HG03565 (cell line): ENCODE measurements around the gene KLHL22.
"Not testable (repeated sequence)": the region's sequence is repeated elsewhere in the genome, so short reads cannot be mapped to it uniquely, and the experiment has no call there.

Source experiments
- ATAC-seq: cut with Tn5 transposase; IDR thresholded peaks from one replicate; pipeline ENCODE4 v1.9.1; 2021; ENCODE audit warnings: mild to moderate bottlenecking, moderate library complexity; ENCODE audit not compliant: unreplicated experiment

Gene KLHL22, protein sequence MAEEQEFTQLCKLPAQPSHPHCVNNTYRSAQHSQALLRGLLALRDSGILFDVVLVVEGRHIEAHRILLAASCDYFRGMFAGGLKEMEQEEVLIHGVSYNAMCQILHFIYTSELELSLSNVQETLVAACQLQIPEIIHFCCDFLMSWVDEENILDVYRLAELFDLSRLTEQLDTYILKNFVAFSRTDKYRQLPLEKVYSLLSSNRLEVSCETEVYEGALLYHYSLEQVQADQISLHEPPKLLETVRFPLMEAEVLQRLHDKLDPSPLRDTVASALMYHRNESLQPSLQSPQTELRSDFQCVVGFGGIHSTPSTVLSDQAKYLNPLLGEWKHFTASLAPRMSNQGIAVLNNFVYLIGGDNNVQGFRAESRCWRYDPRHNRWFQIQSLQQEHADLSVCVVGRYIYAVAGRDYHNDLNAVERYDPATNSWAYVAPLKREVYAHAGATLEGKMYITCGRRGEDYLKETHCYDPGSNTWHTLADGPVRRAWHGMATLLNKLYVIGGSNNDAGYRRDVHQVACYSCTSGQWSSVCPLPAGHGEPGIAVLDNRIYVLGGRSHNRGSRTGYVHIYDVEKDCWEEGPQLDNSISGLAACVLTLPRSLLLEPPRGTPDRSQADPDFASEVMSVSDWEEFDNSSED

DNA sequence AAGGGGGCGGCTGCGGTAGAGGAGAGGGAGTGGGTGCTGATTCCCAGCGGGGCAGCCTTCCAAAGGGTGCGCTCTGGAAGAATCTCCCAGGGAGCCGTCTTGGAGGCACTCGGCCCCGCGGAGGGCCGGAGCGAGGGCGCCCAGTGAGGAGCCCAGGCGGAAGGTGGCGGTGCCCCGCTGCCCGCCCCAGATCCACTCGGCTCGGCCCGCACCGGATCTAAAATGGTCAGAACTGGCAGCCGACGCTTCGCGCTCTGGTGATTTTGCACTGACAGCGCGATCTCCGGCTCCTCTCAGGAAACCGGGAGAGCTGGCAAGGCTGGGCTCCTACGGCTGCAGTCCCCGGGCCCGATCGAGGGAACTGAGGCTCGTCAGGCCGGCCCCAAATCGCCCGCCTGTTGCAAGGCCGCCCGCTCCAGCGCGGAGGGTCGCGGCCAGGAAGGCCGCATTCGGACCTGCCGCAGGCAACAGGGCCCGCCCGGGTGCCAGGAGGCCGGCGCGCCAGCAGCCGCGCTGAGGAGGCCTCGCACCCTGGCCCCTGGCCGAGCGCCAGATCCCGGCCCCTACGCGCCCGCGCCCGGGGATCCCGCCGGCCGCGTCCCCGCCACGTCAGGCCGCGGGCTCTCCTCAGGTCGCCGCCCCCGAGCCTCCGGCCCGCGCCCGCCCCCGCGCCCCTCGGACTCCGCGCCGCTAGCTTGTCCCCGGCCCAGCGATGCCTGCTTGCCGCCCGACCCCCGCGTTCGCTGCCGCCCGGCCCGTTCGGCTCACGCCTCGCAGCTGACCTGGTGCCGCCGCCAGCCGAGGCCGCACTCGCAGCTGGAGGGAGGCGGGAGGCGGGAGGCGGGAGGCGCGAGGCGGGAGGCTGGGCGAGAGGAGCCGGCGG, at the start of gene KLHL22:
TSS of gene KLHL22 (minus strand) at position 818 of the 883 bp plus-strand sequence. CDS start 6,584 bp downstream, outside the sequence.
- ATAC-seq, result peak; percentile 4

DNA sequence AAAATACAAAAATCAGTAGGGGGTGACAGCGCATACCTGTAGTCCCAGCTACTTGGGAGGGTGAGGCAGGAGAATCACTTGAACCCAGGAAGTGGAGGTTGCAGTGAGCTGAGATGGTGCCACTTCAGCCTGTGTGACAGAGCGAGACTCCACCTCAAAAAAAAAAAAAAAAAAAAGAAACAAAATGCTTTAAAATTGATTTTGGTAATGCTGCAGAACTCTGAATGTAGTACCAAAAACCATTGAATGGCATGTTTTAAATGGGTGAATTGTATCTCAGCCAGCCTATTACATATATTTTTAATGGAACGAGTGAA, 49.7 kb upstream of the KLHL22 start:
- ATAC-seq, result not testable (repeated sequence)

DNA sequence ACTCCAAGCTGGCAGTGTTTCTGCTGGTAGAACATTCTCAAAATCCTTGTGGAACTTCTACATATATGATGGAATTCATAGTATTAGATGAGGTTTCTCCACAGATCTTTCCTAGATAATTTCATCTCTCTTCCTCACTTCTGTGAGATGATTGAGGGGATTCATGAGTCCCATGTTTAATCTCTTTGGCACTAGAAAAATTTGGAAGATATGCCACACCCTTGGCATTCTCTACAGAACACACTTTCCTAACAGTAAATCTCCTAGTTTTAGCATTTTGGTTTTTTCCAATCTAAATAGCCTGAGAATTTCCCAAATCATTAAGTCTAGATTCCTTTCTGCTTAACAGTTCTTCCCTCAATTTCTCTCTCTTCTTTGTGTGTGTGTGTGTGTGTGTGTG, 47.1 kb upstream of the KLHL22 start:
- ATAC-seq, result no peak

DNA sequence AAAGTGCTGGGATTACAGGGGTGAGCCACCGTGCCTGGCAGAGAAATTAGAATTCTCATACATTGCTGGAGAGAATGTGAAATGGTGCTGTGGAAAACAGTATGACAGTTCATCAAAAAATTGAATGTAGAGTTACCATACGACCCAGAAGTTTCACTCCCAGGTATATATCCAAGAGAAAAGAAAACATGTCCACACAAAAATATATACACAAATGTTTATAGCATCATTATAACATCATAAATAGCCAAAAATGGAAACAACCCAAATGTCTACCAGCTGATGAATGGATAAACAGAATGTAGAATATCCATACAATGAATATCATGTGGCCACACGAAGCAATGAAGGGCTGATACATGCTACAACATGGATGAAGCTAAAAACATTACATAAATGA, 46.5 kb upstream of the KLHL22 start:
- ATAC-seq, result no peak

DNA sequence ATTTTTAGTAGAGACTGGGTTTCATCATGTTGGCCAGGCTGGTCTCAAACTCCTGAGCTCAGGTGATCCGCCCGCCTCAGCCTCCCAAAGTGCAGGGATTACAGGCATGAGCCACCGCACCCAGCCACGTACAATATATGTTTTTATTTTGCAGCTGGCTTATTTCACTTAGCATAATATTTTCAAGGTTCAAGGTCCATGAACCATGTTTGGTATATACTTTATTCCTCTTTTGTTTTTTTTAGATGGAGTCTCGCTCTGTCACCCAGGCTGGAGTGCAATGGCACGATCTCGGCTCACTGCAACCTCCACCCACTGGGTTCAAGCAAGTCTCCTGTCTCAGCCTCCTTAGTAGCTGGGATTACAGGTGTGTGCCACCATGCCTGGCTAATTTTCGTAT, 43.3 kb upstream of the KLHL22 start:
- ATAC-seq, result not testable (repeated sequence)

DNA sequence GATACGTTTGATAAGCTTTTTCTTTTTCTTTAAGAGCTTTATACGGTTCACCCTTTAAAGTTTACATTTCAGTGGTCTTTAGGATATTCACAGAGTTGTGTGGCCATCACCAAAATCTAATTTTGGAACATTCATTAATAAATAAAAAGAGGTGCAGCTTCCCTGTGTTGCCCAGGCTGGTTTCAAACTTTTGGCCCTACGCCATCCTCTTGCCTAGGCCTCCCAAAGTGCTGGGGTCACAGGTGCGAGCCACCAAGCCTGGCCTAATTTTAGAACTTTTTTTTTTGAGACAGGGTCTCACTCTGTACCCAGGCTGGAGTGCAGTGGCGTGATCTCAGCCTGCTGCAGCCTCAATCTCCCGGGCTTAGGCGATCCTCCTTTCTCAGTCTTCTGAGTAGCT, 42.4 kb upstream of the KLHL22 start:
- no peak for ATAC-seq

DNA sequence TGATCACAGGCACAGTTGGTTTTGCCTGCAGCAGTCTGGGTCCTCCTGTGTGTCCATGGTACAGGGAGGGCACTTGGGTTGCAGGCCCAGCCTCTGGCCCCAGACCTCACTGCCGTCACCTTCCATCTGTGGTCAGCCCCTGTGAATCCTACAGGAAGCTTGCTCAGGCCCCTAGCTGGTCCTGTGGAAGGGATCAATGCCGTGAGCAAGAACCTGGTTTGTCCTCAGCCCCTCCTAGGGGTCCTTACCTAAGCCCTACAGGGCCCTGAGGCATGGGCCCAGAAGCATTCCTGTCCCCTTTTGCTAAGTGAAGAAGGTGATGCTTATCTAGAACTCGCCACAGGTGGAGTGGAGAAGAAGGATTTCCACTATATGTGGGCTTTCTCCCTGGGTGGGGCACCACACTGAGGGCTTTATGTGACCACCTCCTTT, 41.7 kb upstream of the KLHL22 start:
- ATAC-seq, result no peak

DNA sequence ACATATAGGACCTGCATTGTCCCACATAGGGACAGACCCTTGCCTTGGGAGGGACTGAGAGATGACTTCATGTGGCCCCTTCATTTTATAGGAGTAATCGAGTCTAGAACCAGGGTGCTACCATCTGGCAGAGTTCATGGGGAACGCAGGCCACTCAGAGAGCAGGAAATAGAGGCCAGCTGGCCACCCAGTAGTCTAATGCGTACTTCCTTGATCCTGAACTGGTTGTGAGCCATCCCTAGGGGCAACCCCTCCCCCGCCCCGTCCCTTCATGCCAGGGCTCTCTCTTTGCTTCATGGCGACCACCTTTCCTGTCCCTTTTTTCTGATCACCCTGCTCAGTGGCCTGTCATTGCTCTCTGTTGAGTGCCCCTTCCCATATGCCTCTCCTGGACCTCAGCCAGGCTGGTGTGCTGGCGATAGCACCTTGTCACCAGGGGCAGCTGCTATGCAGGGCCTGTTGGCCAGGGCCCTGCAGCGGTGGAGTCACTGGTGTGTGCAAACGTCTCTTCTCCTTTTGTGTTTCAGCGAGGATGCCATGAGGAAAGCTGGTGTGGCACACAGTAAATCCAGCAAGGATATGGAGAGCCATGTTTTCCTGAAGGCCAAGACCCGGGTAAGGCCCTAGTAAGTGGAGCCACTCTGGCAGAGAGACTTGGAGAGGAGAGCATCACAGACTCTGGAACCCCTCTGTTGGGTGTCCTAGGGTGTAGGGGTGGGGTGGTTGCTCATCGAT, 41.2 kb upstream of the KLHL22 start:
- ATAC-seq, result no peak

DNA sequence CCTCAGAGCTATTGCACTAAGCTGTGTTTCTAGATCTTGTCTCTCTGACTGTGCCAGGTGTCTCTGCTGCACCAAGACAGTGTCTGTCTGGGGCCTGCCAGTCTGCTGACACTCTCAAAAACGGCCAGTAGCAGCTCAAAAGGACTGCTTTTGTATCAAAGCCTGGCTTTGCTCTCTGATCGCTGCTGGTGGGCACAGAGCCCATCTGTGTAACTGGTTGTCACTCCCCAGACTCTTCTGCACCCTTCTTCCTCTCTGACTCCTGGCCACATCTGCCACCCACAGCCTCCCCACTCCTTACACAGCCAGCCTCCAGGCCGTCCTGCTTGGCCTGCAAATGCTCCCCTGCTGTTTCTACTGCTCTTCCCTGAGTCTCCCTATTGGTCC, 38.3 kb upstream of the KLHL22 start:
- ATAC-seq, result no peak

DNA sequence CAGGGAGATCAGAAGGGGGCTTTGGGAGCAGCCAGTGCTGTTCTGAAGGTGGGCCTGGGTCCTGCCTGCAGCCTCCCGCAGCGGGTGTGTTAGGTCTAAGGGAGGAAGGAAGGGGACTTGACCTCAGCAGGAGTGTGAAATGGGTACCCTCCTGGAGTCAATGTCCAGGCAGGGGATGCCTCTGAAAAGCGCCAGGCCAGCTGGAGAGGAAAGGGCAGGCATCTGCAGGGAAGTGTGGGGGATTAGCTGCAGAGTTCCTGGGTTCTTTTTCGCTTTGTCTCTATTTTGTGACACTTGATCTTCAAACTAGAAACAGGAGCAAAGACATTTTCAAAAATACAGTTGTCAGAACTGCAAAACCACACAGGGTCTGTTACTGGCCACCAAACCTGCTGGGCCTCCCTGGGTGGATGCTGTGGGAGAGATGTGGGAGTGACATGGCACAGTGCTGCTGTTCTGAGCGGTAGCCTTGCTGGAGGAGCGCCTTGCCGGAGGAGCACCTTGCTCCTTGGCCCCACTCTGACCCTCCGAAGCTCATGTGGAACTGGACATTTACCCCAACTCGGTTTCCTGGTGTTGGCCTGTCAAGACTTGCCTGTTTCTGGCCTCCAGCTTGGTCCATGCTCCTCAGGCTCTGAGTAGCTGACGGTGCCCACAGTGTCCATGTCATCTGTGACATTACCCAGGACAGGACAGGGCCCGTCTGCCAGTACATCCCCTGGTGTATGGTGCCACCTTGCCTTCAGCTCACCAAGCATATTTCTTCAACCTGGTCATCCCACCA, 37.7 kb upstream of the KLHL22 start:
- no peak for ATAC-seq

DNA sequence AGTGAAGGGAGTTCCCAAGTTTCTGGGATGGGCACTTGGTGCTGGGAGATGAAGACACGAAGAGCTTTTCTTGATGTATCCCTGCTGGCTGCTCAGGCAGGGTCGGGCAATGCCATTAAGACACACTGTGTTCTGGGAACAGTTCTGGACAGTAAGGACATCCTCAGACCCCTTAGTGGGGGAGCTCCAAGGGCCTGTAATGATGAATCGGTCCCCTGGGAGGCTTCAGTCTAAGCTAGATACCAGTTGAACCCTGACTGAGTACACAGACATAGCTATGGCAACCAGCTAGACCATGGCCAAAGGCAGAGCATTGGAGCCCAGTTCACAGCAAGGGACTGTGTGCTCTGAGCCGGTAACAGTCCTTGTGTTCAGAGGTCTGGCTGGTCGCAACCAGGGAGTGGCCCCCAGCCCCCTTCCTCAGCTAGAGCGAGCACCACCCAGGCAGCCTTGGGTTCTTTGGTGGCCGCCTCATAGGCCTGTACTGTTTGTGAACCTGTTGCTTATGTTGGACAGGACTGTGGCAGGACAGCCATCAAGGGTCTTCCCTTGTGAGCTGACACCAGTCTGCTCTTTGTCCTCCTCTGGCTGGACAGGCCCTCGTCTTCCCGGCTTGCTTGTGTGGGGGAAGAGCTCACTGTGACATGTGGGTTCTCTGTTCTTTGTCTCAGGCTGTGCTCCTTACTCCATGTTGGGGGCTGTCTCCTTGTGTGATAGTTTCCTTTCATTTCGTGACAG, 36.8 kb upstream of the KLHL22 start:
- no peak for ATAC-seq

DNA sequence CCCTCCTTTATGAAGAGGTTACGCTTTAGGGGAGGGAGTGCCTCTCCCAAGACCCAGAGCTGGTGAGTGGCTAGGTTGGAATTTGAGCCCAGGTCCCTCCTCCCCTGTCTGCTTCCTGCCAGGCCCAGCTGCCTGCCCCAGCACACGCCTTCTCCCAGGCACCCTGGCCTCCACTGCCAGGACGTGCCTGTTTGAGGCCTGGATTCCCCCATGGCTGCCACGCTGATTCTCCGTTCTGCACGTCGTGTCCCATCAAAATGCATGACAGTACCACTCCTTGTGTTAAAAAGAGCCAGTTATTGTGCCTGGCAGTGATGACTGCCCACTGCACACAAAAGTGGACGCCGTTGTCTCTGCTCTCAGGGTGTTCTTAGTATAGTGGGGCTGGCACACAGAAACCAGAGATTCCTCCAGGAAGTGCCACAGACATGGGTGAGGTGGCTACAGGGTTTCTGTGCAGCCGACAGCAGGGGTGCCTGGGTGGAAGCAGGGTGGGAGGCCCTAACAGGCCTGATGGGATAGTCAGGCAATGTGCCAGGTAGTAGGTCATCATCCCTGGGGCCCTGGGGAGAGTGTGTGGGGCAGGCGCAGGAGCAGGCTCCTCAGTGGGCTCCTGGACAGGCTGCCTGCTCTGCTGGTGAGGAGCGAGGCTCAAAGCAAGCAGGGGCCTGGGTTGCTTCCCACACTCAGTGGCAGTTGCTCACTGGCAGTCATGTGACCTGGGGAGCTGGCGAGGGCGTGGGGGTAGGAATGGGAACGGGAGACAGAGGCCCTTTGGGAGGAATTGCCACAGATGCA, 36.0 kb upstream of the KLHL22 start:
- no peak for ATAC-seq

DNA sequence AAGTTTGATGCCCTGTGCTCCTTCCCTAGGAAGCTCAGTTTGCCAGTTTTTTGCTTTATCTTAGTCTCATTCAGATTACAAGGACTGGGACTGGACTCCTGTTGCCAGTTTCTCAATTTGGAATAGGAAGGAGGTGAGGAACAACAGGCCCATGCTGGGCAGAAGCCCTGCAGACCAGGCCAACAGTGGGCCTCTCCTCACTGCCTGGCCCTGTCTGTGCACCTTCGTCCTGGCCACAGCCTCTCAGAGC, 35.5 kb upstream of the KLHL22 start:
- no peak for ATAC-seq

DNA sequence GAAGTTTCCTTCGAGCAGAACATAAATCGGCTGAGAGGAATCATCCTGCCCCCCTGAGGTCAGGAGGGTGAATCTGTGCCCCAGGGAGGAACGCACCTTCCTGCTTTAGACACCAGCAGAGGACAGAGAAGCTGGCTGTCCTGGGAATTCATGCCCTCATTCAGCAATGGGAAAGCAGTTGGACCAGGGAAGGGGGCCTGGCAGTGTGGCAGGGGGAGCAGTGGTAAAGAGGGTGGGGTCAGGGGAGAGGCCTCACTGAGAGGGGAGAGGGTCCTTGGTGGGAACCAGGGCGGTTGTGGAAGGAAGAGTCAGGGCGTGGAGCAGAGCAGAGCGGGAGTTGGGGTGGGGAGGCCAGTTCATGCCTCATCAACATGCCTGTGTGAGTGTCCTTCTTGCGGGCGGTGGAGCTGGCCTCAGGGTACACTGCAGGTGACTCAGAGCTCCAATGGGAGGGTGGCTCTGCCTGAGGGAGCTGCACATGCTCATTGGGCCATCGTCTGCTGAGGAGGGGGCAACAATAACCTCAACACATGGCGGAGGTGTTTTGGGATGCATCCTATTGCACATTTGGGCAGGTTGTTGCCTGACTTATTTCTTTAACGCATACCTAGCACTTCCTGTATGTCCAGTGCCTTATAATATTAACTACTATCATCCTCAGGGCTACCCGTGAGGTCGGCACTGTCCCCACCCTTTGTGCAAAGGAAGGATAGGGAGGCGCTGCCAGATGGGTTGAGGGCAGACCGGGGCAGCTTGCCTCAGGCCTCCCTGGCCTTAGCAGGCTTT, 35.0 kb upstream of the KLHL22 start:
- no peak for ATAC-seq

DNA sequence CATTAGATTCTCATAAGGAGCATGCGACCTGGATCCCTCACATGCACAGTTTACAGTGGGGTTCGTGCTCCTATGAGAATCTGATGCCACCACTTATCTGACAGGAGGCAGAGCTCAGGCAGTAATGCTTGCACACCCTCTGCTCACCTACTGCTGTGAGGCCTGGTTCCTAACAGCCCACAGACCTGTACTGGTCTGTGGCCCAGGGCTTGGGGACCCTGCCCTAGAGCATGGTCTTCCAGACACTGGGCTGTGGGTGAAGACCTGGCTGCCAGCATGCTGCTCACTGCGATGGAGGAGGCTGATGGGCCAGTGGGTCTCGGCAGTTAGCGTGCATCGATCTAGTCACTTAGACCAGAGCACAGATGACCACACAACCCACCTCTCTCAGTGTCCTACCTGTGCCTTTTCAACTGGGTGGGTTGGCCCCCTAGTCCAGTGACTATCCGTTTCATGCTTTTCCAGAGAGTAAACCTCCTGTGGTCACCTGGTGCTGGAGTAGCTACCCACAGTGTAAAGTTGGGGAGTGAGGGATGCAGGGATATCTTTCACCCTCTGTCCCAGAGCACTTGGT, 32.9 kb upstream of the KLHL22 start:
- ATAC-seq, result no peak

DNA sequence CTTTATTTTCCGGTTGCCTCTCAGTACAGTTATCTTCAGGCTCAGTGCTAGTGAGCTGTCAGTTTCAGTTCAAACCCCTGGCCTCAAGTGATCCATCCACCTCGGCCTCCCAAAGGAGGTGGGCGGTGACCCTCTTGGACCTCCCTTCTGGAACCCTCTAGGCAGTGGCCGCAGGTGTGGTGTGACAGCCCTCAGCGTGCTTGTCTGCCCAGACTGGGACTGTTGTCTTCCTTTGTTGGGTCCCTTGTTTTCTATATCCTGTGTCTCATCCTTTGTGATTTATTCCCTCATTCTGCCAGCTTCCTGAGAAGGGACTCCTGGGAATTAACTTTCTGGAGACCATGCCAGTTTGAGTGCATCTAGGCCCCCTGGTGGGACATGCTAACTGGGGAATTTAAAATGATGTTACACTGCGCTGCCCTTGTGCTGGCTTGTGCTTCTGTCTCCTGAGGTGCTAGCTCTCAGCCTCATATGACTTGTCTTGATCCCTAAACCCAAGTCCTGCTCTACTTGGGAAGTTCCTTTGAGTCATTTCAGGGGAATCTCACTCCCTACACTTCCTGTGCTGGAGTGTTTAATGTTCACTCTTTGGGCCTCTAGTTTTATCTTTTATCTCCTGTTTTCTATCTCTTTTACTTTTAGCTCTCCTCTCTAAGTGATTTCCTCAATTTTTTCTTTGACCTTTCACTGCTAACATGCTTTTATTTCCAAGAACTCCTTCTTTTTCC, 31.2 kb upstream of the KLHL22 start:
- no peak for ATAC-seq

DNA sequence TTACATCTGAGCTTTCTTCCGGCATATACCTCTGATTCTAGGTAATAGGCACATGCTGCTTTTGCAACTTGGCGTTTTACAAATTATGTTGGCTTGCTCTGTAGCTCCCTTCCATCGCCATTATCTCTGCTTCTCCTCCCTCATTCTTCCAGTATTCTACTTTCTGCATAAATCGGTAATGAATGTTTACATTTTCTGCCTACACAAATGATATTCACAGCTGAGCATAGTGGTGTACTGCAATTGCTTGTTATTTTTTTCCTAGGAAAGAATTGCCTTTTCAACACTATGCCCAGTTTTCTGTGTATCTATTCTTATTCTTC, 30.7 kb upstream of the KLHL22 start:
- no peak for ATAC-seq
